Measurements from ENCODE around the gene CLP1.

DNA sequence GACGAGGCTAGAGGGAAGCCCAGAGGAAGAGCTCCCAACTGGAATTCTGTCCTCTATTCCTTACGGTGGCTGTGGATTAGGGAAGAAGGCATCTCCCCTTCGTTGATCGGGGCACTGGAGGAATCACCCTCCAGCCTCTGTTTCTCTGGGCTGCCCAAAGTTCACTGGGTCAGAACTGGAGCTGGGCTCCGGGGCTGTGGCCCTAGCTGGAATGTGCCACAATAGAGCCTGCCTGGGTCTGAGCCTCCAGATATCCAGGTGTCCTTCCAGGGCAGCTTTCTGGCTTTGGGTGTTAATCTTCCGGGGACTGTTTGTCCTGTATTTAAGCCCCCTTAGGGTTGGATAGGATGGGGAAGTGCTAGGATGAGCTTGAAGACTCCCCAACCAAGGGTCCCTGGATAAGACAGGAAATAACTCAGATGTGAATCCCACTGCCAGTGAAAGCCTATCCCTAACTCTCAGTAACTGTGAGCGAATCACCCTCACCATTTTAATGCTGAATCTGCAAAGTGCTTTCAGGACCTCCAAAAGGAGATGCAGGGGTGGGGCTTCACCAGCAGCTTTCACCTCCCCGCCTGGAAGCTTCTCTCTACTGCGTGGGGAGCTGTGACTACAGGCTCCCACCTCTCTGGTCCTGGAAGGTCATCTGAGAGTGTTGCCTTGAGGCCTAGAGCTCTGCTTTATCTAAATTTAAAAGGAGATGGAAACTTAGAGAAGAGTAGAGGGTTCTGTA lies 17.3 kb upstream of the CLP1 start:
- TF ChIP-seq, protein P1, sequence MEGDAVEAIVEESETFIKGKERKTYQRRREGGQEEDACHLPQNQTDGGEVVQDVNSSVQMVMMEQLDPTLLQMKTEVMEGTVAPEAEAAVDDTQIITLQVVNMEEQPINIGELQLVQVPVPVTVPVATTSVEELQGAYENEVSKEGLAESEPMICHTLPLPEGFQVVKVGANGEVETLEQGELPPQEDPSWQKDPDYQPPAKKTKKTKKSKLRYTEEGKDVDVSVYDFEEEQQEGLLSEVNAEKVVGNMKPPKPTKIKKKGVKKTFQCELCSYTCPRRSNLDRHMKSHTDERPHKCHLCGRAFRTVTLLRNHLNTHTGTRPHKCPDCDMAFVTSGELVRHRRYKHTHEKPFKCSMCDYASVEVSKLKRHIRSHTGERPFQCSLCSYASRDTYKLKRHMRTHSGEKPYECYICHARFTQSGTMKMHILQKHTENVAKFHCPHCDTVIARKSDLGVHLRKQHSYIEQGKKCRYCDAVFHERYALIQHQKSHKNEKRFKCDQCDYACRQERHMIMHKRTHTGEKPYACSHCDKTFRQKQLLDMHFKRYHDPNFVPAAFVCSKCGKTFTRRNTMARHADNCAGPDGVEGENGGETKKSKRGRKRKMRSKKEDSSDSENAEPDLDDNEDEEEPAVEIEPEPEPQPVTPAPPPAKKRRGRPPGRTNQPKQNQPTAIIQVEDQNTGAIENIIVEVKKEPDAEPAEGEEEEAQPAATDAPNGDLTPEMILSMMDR (conservative IDR thresholded peaks at IDR 0.05; ENCODE audit: low read depth, low read length) = 0 out of 2 replicates have a peak, but pooled peaks have one; percentile 3
- no peak for TF ChIP-seq EZH2 (IDR thresholded peaks at IDR 0.05; ENCODE audit: borderline replicate concordance, low read depth, low read length, poor library complexity, severe bottlenecking)

Data from A673 (cell line).